GM12865 (cell line): ENCODE data around the gene TCTA.
"Not testable (repeated sequence)": the region's sequence is repeated elsewhere in the genome, so short reads cannot be mapped to it uniquely, and the experiment has no call there.

Experiments used
- DNase-seq: peaks from one replicate; pipeline ENCODE4 v3.0.0; 2010; ENCODE audit warnings: low read depth
- H3K4me3 ChIP-seq: 2 replicates; pipeline ENCODE4 v1.5.1; 2011; ENCODE audit warnings: mild to moderate bottlenecking, low read depth, low read length, control low read depth
- TF ChIP-seq, protein P1 (sequence below): IDR thresholded peaks from 2 replicates; pipeline ENCODE4 v1.5.1; 2011; ENCODE audit warnings: low read length, control low read depth, low read depth, inconsistent platforms; ENCODE audit not compliant: insufficient read depth; ENCODE audit errors: missing control alignments

The TCTA gene

GRCh38 chr3:49383387-49383786, 28.8 kb upstream of the TCTA start:
- no peak for DNase-seq
- TF ChIP-seq, protein P1, sequence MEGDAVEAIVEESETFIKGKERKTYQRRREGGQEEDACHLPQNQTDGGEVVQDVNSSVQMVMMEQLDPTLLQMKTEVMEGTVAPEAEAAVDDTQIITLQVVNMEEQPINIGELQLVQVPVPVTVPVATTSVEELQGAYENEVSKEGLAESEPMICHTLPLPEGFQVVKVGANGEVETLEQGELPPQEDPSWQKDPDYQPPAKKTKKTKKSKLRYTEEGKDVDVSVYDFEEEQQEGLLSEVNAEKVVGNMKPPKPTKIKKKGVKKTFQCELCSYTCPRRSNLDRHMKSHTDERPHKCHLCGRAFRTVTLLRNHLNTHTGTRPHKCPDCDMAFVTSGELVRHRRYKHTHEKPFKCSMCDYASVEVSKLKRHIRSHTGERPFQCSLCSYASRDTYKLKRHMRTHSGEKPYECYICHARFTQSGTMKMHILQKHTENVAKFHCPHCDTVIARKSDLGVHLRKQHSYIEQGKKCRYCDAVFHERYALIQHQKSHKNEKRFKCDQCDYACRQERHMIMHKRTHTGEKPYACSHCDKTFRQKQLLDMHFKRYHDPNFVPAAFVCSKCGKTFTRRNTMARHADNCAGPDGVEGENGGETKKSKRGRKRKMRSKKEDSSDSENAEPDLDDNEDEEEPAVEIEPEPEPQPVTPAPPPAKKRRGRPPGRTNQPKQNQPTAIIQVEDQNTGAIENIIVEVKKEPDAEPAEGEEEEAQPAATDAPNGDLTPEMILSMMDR = no peak
- no peak overlapping the region for H3K4me3 ChIP-seq

DNA sequence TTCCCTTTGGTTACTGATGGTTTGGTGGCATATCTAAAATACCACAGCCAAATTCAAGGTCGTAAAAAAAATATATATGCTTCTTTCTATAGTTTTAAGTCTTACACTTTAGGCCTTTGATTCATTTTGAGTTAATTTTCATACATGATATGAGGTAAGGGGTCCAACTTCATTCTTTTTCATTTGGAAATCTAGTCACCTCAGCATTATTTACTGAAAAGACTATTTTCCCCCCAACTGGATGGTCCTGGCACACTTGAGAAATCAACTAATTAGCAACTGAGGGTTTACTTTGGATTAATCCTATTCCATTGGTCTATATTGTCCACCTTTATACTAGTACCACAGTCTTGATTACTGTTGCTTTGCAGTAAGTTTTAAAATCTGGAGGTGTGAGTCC, 26.6 kb upstream of the TCTA start:
- no peak overlapping the region for H3K4me3 ChIP-seq
- TF ChIP-seq, protein P1 = no peak
- DNase-seq = no peak

DNA sequence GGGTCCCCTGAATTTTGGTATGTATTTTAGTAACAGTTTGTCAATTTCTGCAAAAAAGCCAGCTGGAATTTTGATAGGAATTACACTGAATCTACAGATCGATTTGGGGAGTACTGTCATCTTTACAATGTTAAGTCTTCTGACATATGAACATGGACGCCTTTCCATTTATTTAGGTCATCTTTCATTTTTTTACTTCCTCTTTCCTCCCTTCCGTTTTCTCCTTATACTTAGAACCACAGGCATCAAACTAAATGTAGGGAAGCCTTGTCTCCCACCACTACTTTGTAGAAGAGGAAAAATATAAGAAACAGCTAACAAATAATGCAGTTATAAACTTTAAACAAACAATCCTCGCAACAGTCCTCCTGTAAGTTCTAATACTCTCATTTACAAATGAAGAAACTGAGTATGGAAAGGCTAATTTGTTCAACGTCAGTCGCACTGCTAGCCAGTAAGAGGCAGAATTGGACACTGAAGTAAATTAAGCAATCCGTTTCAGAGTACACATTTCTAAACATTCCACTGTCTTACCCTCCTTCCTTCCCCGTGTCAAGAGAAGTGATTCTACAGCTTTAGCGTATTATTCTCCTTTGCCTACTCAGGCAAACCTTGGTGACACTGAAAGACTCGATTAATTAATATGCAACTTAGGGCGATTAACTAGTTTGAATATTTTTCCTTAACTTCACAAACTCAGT, 26.0 kb upstream of the TCTA start:
- H3K4me3 ChIP-seq = no peak overlapping the region
- no peak for DNase-seq
- TF ChIP-seq, protein P1 = no peak

- no peak for DNase-seq
- H3K4me3 ChIP-seq = no peak overlapping the region
- TF ChIP-seq, protein P1 = no peak
Measured at GRCh38 chr3:49387721-49388120, 24.5 kb upstream of the TCTA start.

DNA sequence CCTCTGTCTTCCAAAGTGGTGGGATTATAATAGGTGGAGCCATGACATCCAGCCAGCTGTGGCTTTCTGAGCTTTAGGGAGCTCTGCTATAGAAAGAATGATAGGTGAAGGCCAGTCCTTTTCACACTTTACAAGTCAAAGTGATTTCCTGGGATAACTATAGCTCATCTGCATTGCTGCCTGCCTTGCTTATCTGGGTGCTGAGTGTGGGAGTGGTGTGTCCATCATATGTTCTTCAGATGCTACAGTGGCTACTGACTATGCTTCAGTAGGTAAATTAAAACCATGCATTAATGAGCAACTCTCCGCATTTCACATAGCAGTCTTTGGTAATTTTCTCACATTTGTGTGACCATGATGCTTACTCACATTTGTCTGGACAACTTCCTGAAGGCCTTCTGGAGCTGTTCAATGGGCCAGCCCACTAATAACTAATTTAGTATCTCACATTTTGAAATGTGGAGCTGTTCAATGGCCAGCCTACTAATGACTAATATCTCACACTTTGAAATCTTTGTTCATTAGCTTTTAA, 23.9 kb upstream of the TCTA start:
- no peak overlapping the region for H3K4me3 ChIP-seq
- DNase-seq = no peak
- TF ChIP-seq, protein P1 = no peak

GRCh38 chr3:49389297-49389696, 22.9 kb upstream of the TCTA start:
- DNase-seq = no peak
- TF ChIP-seq, protein P1 = no peak
- no peak overlapping the region for H3K4me3 ChIP-seq

DNA sequence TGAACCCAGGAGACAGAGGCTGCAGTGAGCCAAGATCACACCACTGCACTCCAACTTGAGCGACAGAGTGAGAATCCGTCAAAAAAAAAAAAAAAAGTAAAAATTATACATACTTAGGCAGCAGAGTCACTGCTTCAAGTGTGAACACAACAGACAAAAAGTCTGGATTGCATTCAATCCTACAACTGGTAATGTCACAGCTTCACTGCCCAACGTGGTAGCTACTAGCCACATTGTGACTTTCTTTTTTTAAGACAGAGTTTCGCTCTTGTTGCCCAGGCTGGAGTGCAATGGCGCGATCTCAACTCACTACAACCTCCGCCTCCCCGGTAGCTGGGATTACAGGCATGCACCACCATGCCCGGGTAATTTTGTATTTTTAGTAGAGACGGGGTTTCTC, 20.9 kb upstream of the TCTA start:
- H3K4me3 ChIP-seq, DNase-seq: not testable (repeated sequence)
